ENCODE measurements around the gene GALK1.
"Not testable (repeated sequence)": the region's sequence is repeated elsewhere in the genome, so short reads cannot be mapped to it uniquely, and the experiment has no call there.

GALK1 gene

DNA sequence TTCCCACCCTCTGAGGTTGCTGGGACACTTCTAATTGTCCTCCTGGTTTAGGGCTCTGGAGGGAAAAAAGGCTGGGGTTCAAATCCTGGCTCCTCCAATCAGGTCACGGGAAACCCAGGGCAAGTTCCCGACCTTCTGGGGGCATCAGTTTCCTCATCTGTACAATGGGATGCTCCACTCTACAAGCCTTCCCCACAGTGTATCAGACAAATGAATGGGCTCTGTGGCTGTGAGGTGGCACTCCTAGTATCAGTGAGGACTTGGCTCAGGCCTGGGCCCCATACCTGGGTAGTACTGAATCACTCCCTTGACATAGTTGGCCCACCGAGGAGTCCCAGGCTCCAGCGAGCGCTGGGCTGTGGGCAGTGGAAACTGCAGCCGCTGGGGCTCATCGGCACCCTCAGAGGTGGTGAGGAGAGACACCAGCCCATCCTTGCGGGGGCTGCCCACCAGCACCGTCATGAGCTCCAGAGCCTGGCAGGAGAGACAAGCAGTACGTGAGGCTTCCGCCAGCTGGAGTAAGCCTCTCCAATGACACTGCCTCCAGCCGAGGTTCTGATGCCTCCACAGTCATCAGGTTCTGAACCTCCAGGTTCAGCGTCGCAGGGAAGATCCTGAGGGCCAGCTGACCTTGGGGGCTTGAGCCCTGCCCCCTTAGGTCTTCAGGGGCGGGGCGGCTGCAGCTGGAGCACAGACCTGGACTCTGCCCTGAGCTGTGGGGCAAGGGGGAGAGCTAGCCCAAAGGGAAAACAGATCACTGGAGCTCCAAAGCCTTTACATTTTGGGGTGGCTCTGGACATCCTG, 1.2 kb downstream of the GALK1 start:
- no peak for DNase-seq

DNA sequence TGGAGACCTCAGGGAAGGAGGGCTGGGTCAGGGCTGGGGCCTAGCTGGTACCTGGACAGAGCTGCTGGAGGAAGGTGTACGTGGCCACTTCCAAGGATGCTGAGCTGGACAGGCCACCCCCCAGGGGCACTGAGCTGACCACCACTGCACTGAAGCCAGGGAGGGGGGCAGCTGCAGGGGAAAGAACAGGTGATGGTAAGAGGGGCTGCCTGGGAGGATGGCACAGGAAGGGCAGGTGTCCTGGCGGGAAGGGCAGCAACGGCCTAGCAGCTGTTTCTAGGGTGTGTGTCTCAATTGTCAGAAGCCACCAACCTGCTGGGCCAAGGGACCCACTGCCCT, 1.8 kb downstream of the GALK1 start:
- no peak for DNase-seq

DNA sequence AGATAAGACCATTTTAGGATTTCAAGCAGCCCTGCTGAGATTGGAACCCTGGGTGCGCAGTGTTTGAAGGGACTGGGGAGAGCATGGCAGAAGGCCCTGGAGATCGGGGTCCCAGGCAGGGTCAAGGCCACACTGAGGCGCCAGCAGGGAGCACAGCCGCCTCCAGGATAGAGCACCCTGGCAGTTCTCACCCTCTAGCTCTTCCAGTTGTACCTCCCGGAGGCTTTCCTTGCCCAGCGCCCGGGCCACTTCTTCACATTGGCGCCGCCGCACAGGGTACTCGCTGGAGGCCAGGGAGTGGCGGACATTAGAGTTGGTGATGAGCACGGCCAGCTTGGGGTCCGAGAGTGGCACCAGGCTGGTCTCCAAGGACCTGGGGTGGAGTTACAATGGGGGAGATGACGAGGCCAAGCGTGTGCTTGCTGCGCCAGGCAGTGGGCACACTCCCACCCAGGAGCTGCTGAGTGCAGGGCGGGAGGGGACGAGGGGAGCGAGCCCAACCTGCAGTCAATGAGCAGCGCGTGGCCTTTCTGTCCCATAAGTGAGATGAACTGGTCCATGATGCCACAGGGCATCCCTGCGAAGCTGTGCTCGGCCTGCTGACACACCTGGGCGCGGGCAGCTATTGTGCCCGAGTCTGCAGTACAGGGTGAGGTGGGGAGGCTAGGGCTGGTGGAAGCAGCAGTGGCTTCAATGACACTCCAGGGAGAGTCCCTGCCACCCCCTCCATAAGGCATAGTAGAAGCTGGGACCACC, 2.3 kb downstream of the GALK1 start:
- no peak for DNase-seq

DNA sequence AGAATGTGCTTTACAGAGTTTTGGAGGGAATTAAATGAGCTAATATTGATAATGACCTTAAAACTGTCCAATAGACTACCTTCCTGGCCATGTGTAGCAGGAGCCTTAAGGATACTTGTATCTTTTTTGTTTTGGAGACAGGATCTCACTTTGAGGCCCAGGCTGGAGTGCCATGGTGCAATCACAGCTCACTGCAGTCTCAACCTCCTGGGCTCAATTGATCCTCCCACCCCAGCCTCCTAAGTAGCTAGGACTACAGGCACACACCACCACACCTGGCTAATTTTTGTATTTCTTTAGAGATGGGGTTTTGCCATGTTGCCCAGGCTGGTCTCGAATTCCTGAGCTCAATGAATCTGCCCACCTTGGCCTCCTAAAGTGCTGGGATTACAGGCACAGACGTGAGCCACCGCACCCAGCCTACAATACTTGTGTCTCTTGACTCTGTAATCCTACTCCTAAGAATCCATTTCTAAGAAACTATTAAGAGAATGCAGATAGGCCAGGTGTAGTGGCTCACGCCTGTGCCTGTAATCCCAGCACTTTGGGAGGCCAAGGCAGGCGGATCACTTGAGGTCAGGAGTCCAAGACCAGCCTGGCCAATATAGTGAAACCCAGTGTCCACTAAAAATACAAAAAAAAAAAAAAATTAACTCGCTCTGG, 4.9 kb downstream of the GALK1 start:
- not testable (repeated sequence) for DNase-seq

DNA sequence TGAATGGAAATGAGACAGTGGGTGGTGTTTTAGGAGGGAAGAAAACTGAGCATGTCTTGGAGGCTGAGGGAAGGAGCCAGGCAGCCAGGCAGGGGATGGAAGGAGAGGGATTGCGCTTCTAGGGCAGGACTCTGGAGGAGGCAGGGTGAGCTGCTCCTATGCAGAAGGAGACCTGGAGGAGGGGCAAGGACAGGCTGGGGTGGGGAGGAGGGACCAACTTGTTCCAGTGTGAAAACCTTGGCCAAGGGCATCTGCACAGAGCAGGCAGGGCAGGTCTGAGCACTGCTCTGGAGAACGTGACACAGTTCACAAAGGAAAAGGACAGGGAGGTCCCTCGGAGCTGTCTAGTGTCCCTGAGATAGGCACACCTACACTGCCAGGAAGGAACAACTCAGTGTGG, 5.5 kb downstream of the GALK1 start:
- DNase-seq: no peak

DNA sequence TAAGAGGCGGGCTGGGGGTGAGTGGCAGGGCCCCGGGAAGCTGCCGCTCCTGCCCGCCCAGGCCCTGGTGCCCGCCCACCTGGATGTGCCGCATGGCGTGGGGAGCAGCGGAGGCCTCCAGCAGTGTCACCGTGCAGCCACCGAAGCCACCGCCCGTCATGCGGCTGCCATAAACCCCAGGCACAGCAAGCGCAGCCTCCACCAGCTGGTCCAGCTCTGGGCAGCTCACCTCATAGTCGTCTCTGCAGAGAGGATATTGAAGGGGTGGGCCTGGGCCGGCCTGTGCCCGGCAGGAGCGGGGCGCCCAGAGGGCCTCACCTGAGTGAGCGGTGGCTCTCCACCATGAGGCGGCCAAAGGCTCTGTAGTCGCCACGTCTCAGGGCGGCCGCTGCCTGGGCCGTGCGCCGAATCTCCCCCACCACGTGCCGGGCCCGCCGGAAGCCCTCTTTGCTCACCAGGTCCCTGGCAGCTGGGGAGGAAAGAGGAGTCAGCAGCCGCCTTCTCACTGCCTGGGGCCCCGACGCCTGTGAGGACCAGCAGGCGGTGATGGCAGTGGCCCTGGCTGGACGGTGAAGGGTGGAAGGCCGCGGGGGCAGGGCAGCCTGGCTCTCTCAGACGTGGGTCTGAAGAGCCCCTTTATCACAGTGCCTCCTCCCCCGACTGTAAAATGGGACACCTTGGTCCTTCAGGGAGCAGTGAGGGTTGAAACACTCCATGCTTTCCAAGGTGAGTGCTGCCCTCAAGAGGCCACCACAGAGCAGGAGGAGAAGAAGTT, 6.7 kb downstream of the GALK1 start:
- no peak for DNase-seq

DNA sequence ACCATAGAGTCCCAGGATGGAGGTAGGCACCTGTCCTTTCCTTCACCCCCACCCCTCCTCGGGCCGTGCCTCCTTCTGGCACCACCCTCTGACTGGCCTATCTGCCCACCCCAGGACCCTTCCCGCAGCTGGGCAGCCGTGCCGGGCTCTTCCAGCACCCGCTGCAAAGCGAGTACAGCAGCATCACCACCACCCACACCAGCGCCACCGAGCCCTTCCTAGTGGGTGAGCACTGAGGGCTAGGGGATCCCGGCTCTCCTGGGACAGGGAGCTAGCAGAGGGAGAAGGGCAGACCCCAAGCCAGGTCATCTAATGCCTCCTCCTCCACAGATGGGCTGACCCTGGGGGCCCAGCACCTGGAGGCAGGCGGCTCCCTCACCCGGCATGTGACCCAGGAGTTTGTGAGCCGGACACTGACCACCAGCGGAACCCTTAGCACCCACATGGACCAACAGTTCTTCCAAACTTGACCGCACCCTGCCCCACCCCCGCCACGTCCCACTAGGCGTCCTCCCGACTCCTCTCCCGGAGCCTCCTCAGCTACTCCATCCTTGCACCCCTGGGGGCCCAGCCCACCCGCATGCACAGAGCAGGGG, 7.8 kb downstream of the GALK1 start:
- no peak for DNase-seq

DNA sequence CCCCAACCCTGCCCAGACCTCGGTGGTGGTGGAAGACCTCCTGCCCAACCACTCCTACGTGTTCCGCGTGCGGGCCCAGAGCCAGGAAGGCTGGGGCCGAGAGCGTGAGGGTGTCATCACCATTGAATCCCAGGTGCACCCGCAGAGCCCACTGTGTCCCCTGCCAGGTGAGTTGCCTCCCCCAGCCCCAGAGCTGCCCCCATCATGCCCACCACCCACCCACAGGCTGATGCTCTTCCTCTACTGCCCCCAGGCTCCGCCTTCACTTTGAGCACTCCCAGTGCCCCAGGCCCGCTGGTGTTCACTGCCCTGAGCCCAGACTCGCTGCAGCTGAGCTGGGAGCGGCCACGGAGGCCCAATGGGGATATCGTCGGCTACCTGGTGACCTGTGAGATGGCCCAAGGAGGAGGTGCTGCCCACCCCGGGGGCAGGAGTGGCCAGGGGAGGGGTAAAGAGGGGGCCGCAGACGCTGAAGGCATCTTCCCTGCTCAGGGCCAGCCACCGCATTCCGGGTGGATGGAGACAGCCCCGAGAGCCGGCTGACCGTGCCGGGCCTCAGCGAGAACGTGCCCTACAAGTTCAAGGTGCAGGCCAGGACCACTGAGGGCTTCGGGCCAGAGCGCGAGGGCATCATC, 8.4 kb downstream of the GALK1 start:
- no peak for DNase-seq

DNA sequence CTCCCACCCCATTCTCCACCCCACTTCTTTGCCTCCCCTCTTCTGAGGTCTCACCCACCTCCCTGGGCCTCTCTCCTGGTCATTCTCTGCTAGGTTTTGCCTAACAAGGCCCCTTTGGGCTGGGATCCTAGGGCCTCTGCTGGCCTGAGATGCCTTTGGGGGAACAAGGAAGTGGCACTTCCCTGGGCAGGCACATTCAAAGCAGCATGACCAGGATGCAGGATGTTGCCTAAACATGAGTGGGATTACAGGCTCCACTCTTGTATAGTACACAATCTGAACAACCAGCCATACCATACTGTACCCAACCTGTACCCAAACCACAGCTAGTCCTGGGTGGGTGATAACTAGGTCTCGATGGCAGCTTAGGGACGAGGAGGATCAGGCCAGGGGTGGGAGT, 9.0 kb downstream of the GALK1 start:
- no peak for DNase-seq

DNA sequence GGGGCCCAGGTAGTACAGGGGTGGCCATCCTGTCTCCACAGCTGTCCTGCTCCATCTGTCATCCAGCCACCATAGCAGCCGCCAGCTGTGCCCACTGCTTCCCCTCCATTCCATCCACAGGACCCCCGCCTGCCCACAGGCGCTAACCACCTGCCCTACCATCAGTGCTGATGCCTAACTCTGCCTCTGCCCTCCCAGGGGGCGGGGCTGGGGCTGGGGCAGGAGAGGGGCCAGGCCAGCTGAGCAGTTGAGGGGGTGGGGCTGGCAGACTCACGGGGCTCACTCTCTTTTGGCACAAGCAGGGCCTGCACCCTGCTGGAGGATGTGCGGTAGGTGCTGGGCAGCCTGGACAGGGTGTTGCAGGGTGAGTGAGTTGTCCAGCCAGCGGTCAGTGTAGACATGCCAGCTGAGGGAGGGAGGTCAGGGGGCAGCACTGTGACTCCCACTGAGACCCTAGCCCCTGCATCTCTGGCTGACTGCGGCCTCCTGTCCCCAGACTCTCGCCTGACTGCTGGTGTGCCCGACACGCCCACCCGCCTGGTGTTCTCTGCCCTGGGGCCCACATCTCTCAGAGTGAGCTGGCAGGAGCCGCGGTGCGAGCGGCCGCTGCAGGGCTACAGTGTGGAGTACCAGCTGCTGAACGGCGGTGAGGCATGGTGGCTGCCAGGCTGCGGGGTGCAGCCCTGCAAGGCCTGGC, 9.6 kb downstream of the GALK1 start:
- DNase-seq: no peak

DNA sequence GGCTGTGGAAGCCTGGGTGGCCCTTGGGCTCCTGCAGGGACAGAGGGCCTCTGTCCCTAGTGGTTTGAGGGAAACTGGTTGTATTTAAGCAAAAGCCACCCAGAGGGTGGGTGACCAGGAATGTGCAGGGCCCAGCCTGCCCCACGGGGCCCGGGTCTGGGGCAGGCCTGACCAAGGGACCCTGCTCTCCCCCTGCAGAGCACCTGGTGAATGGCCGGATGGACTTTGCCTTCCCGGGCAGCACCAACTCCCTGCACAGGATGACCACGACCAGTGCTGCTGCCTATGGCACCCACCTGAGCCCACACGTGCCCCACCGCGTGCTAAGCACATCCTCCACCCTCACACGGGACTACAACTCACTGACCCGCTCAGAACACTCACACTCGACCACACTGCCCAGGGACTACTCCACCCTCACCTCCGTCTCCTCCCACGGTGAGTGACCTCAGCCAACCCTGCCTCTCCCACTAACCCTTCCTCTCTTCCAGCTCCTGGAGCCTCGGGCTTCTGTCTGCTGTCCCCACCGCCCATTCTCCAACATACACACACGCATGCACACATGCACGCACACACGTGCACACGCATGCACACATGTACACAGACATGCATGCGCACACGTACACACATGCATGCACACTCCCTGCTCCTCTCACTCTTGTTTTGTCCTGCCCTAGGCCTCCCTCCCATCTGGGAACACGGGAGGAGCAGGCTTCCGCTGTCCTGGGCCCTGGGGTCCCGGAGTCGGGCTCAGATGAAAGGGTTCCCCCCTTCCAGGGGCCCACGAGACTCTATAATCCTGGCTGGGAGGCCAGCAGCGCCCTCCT, 10.4 kb downstream of the GALK1 start:
- no peak for DNase-seq

DNA sequence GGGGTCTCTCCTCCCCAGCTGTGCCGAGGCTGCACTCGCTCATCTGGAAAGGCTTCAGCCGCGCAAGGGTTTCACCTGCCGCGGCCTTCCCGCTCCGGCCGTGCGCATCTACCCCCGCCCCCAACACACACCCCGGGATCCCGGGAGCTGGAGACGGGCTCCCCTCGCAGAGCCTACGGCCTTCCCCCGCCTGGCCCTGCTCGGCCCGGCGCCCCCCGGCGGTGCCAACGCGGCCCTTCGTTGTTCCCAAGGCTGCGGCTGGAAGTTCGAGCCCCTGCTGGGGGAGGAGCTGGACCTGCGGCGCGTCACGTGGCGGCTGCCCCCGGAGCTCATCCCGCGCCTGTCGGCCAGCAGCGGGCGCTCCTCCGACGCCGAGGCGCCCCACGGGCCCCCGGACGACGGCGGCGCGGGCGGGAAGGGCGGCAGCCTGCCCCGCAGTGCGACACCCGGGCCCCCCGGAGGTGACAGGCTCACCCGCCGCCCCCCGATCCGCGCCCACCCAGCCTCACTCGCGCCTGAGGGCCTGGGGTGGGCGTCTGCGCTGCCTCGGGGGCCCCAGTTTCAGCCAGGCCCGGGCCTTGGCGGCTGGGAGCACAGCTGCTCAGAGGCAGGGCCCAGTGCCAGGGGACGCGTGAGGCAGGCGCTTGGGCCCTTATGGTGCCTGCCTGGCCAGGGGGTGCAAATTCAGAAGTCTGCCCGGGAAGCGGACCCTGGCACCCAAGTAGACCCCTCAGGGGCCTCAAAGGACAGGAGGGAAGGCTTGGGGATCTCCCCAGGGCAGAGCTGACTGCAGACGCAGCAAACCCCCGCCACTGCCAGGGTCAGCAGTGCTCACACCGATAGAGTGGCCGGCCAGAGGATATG, 11.2 kb downstream of the GALK1 start:
- DNase-seq: peak; percentile 47

DNA sequence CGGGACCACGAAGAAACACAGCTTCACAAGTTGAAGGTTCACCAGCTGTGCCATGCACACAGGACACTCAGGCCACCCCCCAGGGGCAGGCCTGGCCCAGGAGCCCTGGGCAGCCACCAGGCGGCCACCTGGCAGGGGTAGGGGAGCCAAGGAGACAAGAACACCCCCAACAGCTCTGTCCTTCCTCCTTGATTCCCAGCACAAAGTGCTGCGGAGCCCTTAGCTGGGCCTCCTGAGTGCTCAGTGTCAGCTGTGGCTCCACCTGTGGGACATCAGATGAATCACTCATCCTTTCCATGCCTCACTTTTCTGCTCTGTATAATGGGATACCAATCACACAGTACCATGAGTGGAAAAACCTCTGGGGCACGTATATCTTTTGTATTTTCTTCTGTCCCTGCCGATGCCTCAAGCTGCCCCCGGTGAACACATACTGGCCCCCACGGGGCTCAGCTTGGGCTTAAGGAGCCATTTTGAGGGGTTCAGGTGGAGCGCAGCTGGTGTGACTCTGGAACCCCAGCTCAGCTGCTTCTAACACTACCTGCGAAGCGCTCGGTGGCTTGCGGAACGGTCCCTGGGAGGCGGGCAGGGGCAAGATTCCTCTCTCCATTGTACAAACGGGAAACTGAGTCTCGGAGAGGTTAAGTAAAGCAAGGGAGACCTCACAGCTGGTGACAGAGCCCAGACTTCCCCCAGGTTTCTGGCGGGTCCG, 12.0 kb downstream of the GALK1 start:
- DNase-seq: no peak

DNA sequence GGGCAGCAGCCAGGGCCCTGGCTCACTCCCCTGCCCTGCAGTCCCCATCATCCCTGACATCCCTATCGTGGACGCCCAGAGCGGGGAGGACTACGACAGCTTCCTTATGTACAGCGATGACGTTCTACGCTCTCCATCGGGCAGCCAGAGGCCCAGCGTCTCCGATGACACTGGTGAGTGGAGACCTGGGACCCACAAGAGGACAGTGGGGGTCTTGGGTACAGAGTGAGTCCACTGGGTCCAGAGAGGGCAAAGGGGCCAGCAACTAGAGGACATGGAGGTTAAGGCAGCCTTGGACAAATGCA, 12.6 kb downstream of the GALK1 start:
- DNase-seq: no peak

DNA sequence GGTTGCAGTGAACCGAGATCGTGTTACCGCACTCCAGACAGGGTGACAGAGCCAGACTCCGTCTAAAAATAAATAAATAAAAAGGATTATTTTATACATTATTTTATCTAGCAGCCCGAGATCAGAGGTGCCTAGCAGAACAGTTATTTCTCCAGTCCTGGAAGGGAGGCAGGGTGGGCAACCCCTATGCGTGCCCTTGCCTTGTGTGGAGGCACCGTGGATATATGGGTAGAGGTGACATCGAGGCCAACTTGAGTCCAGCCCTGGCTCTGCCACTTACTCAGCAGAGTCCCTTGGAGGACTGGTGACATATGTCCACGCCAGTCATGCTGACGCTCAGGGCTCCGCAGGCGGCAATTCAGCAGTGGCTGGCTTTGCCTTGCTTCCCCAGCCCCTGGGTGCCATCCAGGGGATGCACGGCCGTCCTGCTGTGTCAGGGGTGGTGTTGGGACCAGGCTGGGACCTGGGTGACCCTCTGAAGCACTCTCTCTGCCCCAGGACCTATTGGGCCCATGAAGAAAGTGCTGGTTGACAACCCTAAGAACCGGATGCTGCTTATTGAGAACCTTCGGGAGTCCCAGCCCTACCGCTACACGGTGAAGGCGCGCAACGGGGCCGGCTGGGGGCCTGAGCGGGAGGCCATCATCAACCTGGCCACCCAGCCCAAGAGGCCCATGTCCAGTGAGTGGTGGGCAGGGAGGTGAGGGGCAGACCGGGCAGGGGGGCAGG, 13.2 kb downstream of the GALK1 start:
- no peak for DNase-seq

DNA sequence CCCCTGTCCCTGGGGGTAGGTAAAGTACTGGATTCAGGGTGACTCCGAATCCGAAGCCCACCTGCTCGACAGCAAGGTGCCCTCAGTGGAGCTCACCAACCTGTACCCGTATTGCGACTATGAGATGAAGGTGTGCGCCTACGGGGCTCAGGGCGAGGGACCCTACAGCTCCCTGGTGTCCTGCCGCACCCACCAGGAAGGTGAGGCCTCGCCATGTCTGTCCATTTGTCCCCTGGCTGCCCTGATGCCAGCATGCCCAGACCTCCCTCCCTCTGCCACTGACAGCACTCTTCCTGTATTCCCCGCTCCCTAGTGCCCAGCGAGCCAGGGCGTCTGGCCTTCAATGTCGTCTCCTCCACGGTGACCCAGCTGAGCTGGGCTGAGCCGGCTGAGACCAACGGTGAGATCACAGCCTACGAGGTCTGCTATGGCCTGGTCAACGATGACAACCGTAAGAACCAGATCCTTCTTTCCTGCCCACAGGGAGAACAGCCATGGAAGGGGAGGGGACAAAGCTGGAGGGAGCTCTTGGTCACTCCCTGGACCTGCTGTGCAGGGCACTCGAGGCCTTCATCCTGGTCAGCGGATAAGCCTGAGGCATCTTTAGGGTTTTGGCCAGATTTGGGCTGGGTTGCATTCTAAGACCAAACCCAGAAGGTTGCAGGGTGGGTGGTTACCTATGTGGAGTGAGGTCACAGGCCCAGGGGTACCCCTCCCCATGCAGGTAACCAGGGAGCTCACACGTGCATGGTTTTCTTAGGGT, 14.2 kb downstream of the GALK1 start:
- no peak for DNase-seq

DNA sequence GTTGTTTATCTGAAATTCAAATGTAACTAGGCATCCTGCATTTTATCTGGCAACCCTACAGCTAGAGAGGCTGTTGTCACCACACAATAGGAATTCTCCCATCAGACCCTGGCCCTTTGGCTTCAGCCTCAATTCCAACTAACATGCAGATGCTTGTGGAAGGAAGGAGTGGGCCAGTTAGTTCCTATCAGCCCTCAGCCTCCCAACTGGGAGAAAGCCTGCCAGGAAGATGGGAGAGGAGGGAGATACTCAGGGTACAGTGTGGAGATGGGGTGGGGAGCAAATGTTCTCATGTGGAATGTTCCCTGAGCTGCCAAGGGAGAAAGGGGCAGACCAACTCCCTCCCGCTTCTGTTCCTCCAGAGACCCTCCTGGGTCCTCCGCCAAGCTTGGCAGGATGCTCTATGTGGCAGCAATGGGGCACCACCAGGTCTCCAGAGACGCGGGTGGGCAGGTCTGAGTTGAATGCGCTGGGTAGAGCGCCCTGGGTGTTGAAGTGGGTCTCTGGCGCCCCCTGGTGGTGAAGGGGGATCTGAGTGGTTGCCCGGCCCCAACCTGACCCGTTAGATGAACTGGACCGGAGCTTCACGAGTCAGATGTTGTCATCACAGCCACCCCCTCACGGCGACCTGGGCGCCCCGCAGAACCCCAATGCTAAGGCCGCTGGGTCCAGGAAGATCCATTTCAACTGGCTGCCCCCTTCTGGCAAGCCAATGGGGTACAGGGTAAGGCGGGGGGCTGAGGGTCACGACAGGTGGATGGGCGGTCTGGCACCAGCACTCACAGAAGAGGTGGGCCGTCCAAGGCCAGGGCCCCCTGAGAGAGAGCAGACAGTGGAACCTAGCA, 15.2 kb downstream of the GALK1 start:
- DNase-seq: peak; percentile 43
